GM21825 (cell line): ENCODE results near the gene PAX2.
"Not testable (repeated sequence)": the region's sequence is repeated elsewhere in the genome, so short reads cannot be mapped to it uniquely, and the experiment has no call there.

Experiments used
- ATAC-seq: cut with Tn5 transposase; IDR thresholded peaks from one replicate; pipeline ENCODE4 v1.9.1; 2021; ENCODE audit warnings: mild to moderate bottlenecking, moderate library complexity; ENCODE audit not compliant: unreplicated experiment

Gene PAX2

GRCh38 chr10:100744987-100745881 is at the start of gene PAX2:
TSS of gene PAX2 (plus strand) at chr10:100745582. CDS start at chr10:100746261, 679 bp downstream.
- no peak for ATAC-seq

- ATAC-seq, result no peak
Observed at GRCh38 chr10:100696477-100696901, 48.9 kb upstream of the PAX2 start.

GRCh38 chr10:100697070-100697469 is 48.3 kb upstream of the PAX2 start:
- ATAC-seq, result no peak

GRCh38 chr10:100697631-100698030 is 47.8 kb upstream of the PAX2 start:
- ATAC-seq, result no peak

- ATAC-seq, result not testable (repeated sequence)
Observed at GRCh38 chr10:100701704-100702103, 43.7 kb upstream of the PAX2 start.

GRCh38 chr10:100705139-100705538 is 40.2 kb upstream of the PAX2 start:
- no peak for ATAC-seq

GRCh38 chr10:100707261-100707848 is 38.0 kb upstream of the PAX2 start:
- ATAC-seq, result no peak

GRCh38 chr10:100709146-100710082 is 36.0 kb upstream of the PAX2 start:
- ATAC-seq, result no peak

- no peak for ATAC-seq
Observed at GRCh38 chr10:100710151-100710871, 35.1 kb upstream of the PAX2 start.

GRCh38 chr10:100713049-100713858 is 32.1 kb upstream of the PAX2 start:
- no peak for ATAC-seq

- ATAC-seq, result no peak
Observed at GRCh38 chr10:100713859-100714565, 31.4 kb upstream of the PAX2 start.

GRCh38 chr10:100714566-100714950 is 30.8 kb upstream of the PAX2 start:
- ATAC-seq, result no peak

- ATAC-seq, result no peak
Observed at GRCh38 chr10:100715101-100715444, 30.3 kb upstream of the PAX2 start.

- ATAC-seq, result no peak
Observed at GRCh38 chr10:100715445-100716385, 29.7 kb upstream of the PAX2 start.

GRCh38 chr10:100717166-100717565 is 28.2 kb upstream of the PAX2 start:
- ATAC-seq, result no peak

- no peak for ATAC-seq
Observed at GRCh38 chr10:100718197-100718742, 27.1 kb upstream of the PAX2 start.

GRCh38 chr10:100723180-100723579 is 22.2 kb upstream of the PAX2 start:
- ATAC-seq, result no peak
